Esophagus muscularis mucosa (tissue), 4 donors: ENCODE data around the gene PLIN5. TPM values are rescaled to one million over a fixed set of nuclear protein-coding genes. Genes with fewer than 3 reads are reported as not detected.

Experiments used
- DNase-seq: peaks from one replicate; pipeline ENCODE4 v3.0.0-alpha.2; 2017; ENCODE audit errors: extremely low spot score
- H3K27ac ChIP-seq, 4 donors: fragments of 200-600 bp; sonication (generic); replicated peaks in 1 of 4; 1 replicate in 3 of 4; 2 replicates in 1 of 4; pipeline ENCODE4 v1.5.1; 2016 to 2019; ENCODE audit warnings: mild to moderate bottlenecking in 1 of 4
- H3K27me3 ChIP-seq, 4 donors: fragments of 200-600 bp; sonication (generic); one replicate each; pipeline versions ENCODE4 v1.5.1 to v1.6.0; 2016 to 2019
- H3K36me3 ChIP-seq, 4 donors: fragments of 200-600 bp; sonication (generic); one replicate each; pipeline ENCODE4 v1.5.1; 2016 to 2019
- H3K4me1 ChIP-seq, 4 donors: fragments of 200-600 bp; sonication (generic); one replicate each; pipeline ENCODE4 v1.5.1; 2016 to 2019
- H3K4me3 ChIP-seq, 4 donors: fragments of 200-600 bp; sonication (generic); 1 replicate in 2 of 4; 2 replicates in 2 of 4; pipeline ENCODE4 v1.5.1; 2016 to 2019; ENCODE audit warnings: mild to moderate bottlenecking in 4 of 4, moderate library complexity in 1 of 4
- H3K9me3 ChIP-seq, 4 donors: fragments of 200-600 bp; sonication (generic); 1 replicate in 3 of 4; 2 replicates in 1 of 4; pipeline ENCODE4 v1.5.1; 2016 to 2019
- EP300 ChIP-seq: sonication (generic); formaldehyde crosslinking; IDR thresholded peaks from one replicate; pipeline ENCODE4 v1.6.1; 2017; ENCODE audit warnings: antibody characterized with exemption
- POLR2A ChIP-seq: fragments of 450-650 bp; IDR thresholded peaks from one replicate; pipeline ENCODE4 v1.6.1; 2017; ENCODE audit warnings: antibody characterized with exemption, moderate library complexity, mild to moderate bottlenecking, low read depth
- POLR2AphosphoS5 ChIP-seq, 2 donors: sonication (generic); formaldehyde crosslinking; IDR thresholded peaks; one replicate each; pipeline ENCODE4 v1.6.1; 2017; ENCODE audit warnings: antibody characterized with exemption in 2 of 2
- WGBS: methylation state at CpG from one replicate; pipeline ENCODE4 v1.1.5; 2018; 5-methylcytosine and 5-hydroxymethylcytosine counted together
- intact Hi-C: fragments of 100-400 bp; cut with DNase I; formaldehyde crosslinking; loops from one replicate; pipeline ENCODE4 v1.15.1; 2023
- total RNA-seq, 4 donors: library from RNA; depleted of rRNA; stranded (reverse); fragments of >200 nt; gene quantifications; one replicate each; pipeline versions ENCODE4 v1.1.0 to v1.2.1, GENCODE V29; 2016
- TF ChIP-seq, protein P1 (sequence below), 3 experiments: fragments of 200-600 bp in 2 of 3; fragments of 450-650 bp in 1 of 3; sonication (generic) in 2 of 3; IDR thresholded peaks; one replicate each; pipeline ENCODE4 v1.5.1; 2017 to 2019; ENCODE audit warnings: antibody characterized with exemption in 3 of 3, mild to moderate bottlenecking in 2 of 3, moderate library complexity in 1 of 3

PLIN5 gene
- total RNA-seq, 4 donors from 2014 or later = 7.9 to 11.9 (median 9.1) TPM

DNA sequence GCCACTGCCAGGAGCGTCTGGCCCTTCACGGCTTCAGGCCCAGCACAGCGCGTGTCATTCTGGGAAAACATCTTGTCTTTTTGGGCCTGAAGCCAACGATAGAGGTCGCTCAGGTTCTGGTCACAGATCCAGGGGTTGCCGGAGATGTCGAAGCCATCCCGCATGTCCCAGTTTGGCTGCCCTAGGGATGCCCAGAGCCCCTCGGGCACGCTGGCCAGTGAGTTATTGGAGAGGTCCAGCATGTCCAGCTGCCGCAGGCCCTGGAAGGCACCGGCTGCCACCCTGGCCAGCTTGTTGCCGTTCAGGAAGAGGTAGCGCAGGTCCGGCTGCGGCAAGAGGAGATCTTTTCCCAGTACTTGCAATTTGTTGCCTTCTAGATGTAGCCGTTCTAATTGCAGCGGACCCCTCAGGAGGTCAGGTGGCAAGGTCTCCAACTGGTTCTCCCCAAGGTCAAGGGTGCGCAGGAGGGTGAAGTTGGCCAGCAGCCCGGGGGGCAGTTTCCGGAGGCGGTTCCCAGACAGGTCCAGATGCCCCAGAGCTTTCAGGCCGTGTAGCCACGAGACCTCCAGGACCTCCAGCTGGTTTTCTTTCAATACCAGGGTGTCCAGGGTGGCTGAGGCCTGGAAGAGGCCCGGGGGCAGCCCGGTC is 3.1 kb upstream of the PLIN5 start:
- H3K36me3 ChIP-seq = no peaks in the 10 kb centered on the region
- WGBS = 90% methylated on average over 4 of the region's 27 CpGs
- no peak overlapping the region for H3K4me3 ChIP-seq
- DNase-seq = no peak
- peaks cover 0 to 8% (median 3%) of the 10 kb centered on the region in 4 donors for H3K9me3 ChIP-seq
- TF ChIP-seq EP300 = no peak
- no peak for TF ChIP-seq POLR2A
- TF ChIP-seq, protein P1, sequence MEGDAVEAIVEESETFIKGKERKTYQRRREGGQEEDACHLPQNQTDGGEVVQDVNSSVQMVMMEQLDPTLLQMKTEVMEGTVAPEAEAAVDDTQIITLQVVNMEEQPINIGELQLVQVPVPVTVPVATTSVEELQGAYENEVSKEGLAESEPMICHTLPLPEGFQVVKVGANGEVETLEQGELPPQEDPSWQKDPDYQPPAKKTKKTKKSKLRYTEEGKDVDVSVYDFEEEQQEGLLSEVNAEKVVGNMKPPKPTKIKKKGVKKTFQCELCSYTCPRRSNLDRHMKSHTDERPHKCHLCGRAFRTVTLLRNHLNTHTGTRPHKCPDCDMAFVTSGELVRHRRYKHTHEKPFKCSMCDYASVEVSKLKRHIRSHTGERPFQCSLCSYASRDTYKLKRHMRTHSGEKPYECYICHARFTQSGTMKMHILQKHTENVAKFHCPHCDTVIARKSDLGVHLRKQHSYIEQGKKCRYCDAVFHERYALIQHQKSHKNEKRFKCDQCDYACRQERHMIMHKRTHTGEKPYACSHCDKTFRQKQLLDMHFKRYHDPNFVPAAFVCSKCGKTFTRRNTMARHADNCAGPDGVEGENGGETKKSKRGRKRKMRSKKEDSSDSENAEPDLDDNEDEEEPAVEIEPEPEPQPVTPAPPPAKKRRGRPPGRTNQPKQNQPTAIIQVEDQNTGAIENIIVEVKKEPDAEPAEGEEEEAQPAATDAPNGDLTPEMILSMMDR (IDR thresholded peaks at IDR 0.05) = no peak
- no peak for TF ChIP-seq POLR2AphosphoS5 (IDR thresholded peaks at IDR 0.05)
- H3K4me1 ChIP-seq = peaks cover 8 to 20% (median 18%) of the 10 kb centered on the region in 4 donors
- intact Hi-C loops = no loop called here
- peaks cover 0 to 24% (median 0%) of the 10 kb centered on the region in 4 donors for H3K27me3 ChIP-seq
- no peak overlapping the region for H3K27ac ChIP-seq

DNA sequence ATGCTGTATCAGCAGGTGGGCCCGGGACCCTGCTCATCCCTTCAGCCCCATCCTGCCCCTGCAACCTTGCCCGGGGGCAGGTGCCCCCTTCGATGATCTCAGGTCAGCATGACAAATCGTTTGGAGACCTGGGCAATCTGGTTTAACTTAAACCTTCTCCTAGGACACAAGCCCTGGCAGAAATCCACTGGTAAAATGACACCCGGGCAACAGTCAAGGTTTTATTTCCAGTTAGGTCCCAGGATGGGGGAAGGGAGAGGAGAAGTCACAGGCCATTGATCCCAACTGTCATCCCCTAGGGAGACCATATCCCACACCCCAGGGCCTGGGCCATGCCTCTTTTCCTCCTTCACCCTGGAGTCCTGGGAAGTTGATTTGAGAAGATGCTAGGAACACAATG is 1.8 kb upstream of the PLIN5 start:
- intact Hi-C loops = no loop called here
- Histone ChIP-seq H3K4me3 (no peak overlapping the region), H3K27ac (no peak overlapping the region), H3K36me3 (no peaks in the 10 kb centered on the region), H3K9me3 (peaks cover 0 to 8% (median 3%) of the 10 kb centered on the region in 4 donors), H3K4me1 (peaks cover 8 to 20% (median 18%) of the 10 kb centered on the region in 4 donors), H3K27me3 (peaks cover 0 to 17% (median 0%) of the 10 kb centered on the region in 4 donors)
- no peak for DNase-seq
- no peak for TF ChIP-seq POLR2AphosphoS5 (IDR thresholded peaks at IDR 0.05)
- TF ChIP-seq, protein P1 (IDR thresholded peaks at IDR 0.05) = no peak
- no peak for TF ChIP-seq EP300
- TF ChIP-seq POLR2A = no peak
- 69% methylated on average over 4 of the region's 5 CpGs for WGBS

DNA sequence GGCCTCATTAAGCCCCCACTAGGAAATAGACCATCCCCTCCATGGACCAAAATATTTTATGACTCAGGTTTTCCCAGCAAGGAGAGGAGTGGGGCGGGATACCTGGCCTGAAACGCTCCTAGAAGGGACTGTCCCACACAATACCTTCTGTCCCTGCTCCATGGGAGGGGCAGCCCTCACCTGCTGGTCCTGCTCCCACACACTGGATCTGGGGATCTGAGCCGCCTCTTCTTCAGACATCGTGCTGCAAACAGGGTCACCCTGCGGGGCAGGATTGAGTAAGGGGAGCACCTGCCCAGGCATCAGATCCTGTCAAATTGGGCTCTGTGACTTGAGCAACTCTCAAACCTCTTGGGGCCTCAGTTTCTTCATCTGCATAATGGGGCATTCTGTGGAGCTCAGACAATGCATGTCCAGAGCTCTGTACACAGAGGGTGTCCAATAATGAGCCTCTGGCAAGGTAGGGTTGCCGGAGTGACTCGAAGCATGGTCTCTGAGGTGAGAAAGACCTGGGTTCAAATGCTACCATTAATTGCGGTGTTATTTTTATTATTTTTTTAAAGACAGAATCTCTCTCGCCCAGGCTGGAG is 1.1 kb downstream of the PLIN5 start:
- H3K4me1 ChIP-seq = peaks cover 8 to 20% (median 18%) of the 10 kb centered on the region in 4 donors
- TF ChIP-seq POLR2AphosphoS5 (IDR thresholded peaks at IDR 0.05) = no peak
- no peak for TF ChIP-seq EP300
- TF ChIP-seq, protein P1 (IDR thresholded peaks at IDR 0.05) = no peak
- TF ChIP-seq POLR2A = no peak
- DNase-seq = no peak
- H3K27me3 ChIP-seq = peaks cover 0 to 17% (median 0%) of the 10 kb centered on the region in 4 donors
- H3K36me3 ChIP-seq = no peaks in the 10 kb centered on the region
- no peak overlapping the region for H3K27ac ChIP-seq
- H3K4me3 ChIP-seq = no peak overlapping the region
- WGBS = 89% methylated on average over 6 of the region's 9 CpGs
- no peaks in the 10 kb centered on the region for H3K9me3 ChIP-seq
- intact Hi-C loops = no loop called here

DNA sequence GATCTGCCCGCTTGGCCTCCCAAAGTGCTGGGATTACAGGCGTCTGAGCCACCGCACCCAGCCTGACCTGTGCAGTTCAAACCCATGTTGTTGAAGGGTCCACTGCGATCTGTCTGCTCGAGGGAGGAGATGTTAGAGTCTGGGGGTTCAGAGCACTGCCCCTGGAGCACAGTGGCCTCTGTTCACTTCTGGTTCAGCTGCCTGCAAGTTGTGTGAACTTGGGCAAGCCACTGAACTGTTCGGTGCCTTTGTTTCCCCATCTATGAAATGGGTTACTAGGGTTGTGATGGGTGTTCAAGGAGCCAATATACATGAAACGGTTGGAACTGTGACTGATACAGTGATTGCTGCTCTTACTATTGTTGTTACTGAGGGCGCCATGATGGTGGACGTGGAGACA is 1.7 kb downstream of the PLIN5 start:
- Histone ChIP-seq H3K9me3 (no peaks in the 10 kb centered on the region), H3K36me3 (peaks cover 0 to 4% (median 0%) of the 10 kb centered on the region in 4 donors), H3K4me3 (no peak overlapping the region), H3K4me1 (peaks cover 8 to 20% (median 18%) of the 10 kb centered on the region in 4 donors), H3K27ac (no peak overlapping the region), H3K27me3 (peaks cover 0 to 13% (median 0%) of the 10 kb centered on the region in 4 donors)
- intact Hi-C loops = no loop called here
- TF ChIP-seq EP300 (no peak), POLR2AphosphoS5 (IDR thresholded peaks at IDR 0.05) (no peak), POLR2A (no peak)
- TF ChIP-seq, protein P1 (IDR thresholded peaks at IDR 0.05) = no peak
- 78% methylated on average over 9 of the region's 9 CpGs for WGBS
- DNase-seq = no peak
